GM23248 (cell line): ENCODE data around the gene APCDD1.

Experiments used
- EZH2 ChIP-seq: fragments of 200-600 bp; sonication (generic); IDR thresholded peaks from 2 replicates; pipeline ENCODE4 v1.6.1; 2018; ENCODE audit warnings: antibody characterized with exemption, mild to moderate bottlenecking; ENCODE audit not compliant: insufficient read depth, poor library complexity, severe bottlenecking
- EZH2phosphoT487 ChIP-seq: fragments of 200-600 bp; sonication (generic); IDR thresholded peaks from 2 replicates; pipeline ENCODE4 v1.6.1; 2018; ENCODE audit warnings: antibody characterized with exemption, moderate library complexity, mild to moderate bottlenecking, low read depth; ENCODE audit not compliant: insufficient read depth

DNA sequence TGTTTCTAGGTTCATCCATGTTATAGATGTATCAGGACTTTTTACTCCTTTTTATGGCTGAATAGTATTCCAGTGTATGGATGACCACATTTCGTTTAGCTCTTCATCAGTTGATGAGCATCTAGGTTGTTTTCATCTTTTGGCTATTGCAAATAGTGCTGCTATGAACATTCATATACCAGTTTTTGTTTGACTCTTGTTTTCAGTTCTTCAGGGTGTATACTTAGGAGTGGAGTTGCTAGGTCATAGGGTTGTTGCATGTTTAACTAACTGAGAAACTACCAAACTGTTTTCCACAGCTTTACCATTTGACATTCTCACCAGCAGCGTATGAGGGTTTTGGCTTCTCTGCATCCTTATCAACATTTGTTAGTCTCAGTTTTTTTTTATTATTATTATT is 45.6 kb downstream of the APCDD1 start:
- TF ChIP-seq EZH2 = no peak
- TF ChIP-seq EZH2phosphoT487 = no peak
